Peyer's patch (tissue), 4 donors: ENCODE results near the gene PTAFR. TPM values are rescaled to one million over a fixed set of nuclear protein-coding genes. Genes with fewer than 3 reads are reported as not detected.

ENCODE experiments used
- DNase-seq, 3 donors: peaks; one replicate each; pipeline ENCODE4 v3.0.0-alpha.2; 2017 to 2019
- H3K27ac ChIP-seq, 4 donors: fragments of 200-600 bp; sonication (generic); one replicate each; pipeline ENCODE4 v1.5.1; 2016 to 2019
- H3K27me3 ChIP-seq, 2 donors: fragments of 200-600 bp; sonication (generic); one replicate each; pipeline ENCODE4 v1.5.1; 2019
- H3K36me3 ChIP-seq, 3 donors: fragments of 200-600 bp; sonication (generic); one replicate each; pipeline ENCODE4 v1.5.1; 2016 to 2019
- H3K4me1 ChIP-seq, 4 donors: fragments of 200-600 bp; sonication (generic); one replicate each; pipeline ENCODE4 v1.5.1; 2016 to 2019
- H3K4me3 ChIP-seq, 4 donors: fragments of 200-600 bp; sonication (generic); 1 replicate in 3 of 4; 2 replicates in 1 of 4; pipeline ENCODE4 v1.5.1; 2016 to 2019; ENCODE audit warnings: mild to moderate bottlenecking in 1 of 4
- H3K9me3 ChIP-seq, 4 donors: fragments of 200-600 bp; sonication (generic); one replicate each; pipeline ENCODE4 v1.5.1; 2016 to 2019; ENCODE audit warnings: mild to moderate bottlenecking in 1 of 4
- POLR2A ChIP-seq, 2 donors: fragments of 450-650 bp; IDR thresholded peaks; one replicate each; pipeline ENCODE4 v1.5.1; 2017; ENCODE audit warnings: antibody characterized with exemption in 2 of 2, mild to moderate bottlenecking in 2 of 2, moderate library complexity in 2 of 2
- total RNA-seq, 4 donors: library from RNA; depleted of rRNA; stranded (reverse); fragments of >200 nt; gene quantifications; one replicate each; pipeline ENCODE4 v1.1.0, GENCODE V29; 2016
- TF ChIP-seq, protein P1 (sequence below), 6 experiments: fragments of 450-650 bp in 4 of 6; fragments of 200-600 bp in 2 of 6; sonication (generic) in 1 of 6; IDR thresholded peaks; one replicate each; pipeline ENCODE4 v1.5.1; 2017 to 2019; ENCODE audit warnings: antibody characterized with exemption in 6 of 6, mild to moderate bottlenecking in 3 of 6, moderate library complexity in 1 of 6

The PTAFR gene
- total RNA-seq, 4 donors from 2014 or later, result 0.53 to 1.8 (median 1.7) TPM

DNA sequence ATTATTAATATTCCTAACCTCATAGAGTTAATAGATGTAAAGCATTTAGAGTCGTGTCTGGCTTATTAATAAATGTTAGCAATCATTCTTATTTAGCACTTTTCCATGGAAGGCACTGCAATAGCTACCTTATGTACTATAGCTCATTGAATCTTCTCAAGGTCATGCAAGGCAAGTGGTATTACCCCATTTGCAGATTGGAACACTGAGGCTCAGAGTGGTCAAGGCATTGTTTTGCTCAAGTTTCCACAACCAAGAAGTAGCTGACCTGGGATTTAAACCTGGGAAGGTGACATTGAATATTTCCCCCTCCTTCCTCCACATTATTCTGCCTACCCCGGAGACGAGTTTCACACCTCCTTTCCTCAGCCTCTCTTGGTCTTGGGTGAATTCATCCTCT, 50.3 kb downstream of the PTAFR start:
- Histone ChIP-seq H3K4me1 (no peaks in the 10 kb centered on the region), H3K27ac (peak overlapping the region in 1 of 4 donors; percentile 49), H3K36me3 (no peaks in the 10 kb centered on the region), H3K27me3 (no peaks in the 10 kb centered on the region), H3K9me3 (no peaks in the 10 kb centered on the region), H3K4me3 (no peak overlapping the region)
- no peak for DNase-seq
- no peak for TF ChIP-seq POLR2A (IDR thresholded peaks at IDR 0.05)
- TF ChIP-seq, protein P1, sequence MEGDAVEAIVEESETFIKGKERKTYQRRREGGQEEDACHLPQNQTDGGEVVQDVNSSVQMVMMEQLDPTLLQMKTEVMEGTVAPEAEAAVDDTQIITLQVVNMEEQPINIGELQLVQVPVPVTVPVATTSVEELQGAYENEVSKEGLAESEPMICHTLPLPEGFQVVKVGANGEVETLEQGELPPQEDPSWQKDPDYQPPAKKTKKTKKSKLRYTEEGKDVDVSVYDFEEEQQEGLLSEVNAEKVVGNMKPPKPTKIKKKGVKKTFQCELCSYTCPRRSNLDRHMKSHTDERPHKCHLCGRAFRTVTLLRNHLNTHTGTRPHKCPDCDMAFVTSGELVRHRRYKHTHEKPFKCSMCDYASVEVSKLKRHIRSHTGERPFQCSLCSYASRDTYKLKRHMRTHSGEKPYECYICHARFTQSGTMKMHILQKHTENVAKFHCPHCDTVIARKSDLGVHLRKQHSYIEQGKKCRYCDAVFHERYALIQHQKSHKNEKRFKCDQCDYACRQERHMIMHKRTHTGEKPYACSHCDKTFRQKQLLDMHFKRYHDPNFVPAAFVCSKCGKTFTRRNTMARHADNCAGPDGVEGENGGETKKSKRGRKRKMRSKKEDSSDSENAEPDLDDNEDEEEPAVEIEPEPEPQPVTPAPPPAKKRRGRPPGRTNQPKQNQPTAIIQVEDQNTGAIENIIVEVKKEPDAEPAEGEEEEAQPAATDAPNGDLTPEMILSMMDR (IDR thresholded peaks at IDR 0.05), result no peak

DNA sequence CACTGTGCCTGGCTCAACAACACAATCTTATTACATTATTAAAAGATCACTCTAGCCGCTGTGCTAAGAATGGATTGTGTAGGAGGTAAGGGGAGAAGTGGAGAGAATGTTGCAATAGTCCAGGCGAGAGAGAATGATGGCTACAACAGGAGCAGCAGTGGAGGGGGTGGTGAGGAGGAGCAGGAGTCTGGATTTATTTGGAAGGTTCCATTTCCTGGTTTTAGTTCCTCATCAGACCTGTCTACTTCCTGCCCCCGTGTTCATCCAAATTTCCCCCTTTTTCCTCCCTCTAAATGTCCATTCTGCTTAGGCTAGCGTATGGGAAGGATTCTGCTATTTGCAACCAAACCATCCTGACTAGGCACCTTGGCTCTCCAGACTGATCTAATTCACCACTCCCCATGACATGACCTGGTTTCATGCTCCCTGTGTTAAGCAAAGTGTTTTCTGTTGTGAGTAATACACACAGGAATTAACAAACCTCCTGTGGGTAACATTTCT, 53.0 kb downstream of the PTAFR start:
- Histone ChIP-seq H3K36me3 (no peaks in the 10 kb centered on the region), H3K4me1 (no peaks in the 10 kb centered on the region), H3K4me3 (no peak overlapping the region), H3K27ac (no peak overlapping the region), H3K27me3 (no peaks in the 10 kb centered on the region), H3K9me3 (no peaks in the 10 kb centered on the region)
- DNase-seq, result no peak
- TF ChIP-seq, protein P1 (IDR thresholded peaks at IDR 0.05), result no peak
- no peak for TF ChIP-seq POLR2A (IDR thresholded peaks at IDR 0.05)

DNA sequence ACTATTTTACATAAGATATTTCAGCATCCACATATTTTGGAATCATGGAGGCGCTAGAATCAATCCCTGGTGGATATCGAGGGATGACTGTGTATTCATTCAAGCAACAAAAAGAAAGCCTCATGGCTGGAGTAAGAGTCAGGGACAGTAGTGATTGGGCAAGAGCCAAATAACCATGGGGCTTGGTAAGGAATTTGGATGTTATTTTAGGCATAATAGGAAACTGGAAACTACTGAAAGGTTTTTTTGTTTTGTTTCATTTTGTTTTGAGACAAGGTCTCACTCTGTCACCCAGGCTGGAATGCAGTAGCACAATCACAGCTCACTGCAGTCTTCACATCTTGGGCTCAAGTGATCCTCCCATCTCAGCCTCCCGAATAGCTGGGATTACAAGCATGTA, 54.3 kb downstream of the PTAFR start:
- H3K27me3 ChIP-seq, result no peaks in the 10 kb centered on the region
- no peaks in the 10 kb centered on the region for H3K9me3 ChIP-seq
- TF ChIP-seq, protein P1 (IDR thresholded peaks at IDR 0.05), result no peak
- no peak for TF ChIP-seq POLR2A (IDR thresholded peaks at IDR 0.05)

DNA sequence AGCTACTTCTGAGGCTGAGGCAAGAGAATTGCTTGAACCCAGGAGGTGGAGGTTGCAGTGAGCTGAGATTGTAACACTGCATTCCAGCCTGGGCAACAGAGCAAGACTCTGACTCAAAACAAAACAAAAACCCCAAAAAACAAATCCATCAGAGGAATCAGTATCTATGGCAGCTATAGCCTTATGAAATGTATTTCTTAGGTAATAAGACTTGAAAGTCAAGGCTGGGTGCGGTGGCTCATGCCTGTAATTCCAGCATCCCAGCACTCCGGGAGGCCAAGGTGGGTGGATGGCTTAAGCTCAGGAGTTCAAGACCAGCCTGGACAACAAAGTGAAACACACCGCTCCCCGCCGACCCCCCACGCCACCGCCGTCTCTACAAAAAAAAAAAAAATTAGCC, 56.9 kb downstream of the PTAFR start:
- DNase-seq, result no peak
- Histone ChIP-seq H3K27me3 (no peaks in the 10 kb centered on the region), H3K9me3 (no peaks in the 10 kb centered on the region), H3K36me3 (no peaks in the 10 kb centered on the region), H3K27ac (no peak overlapping the region), H3K4me3 (no peak overlapping the region), H3K4me1 (no peaks in the 10 kb centered on the region)
- no peak for TF ChIP-seq POLR2A (IDR thresholded peaks at IDR 0.05)
- TF ChIP-seq, protein P1 (IDR thresholded peaks at IDR 0.05), result no peak

More for the DNA sequence above, 54.3 kb downstream of the PTAFR start:
- H3K27ac ChIP-seq, result no peak overlapping the region
- H3K36me3 ChIP-seq, result no peaks in the 10 kb centered on the region
- no peaks in the 10 kb centered on the region for H3K4me1 ChIP-seq
- H3K4me3 ChIP-seq, result no peak overlapping the region
- DNase-seq, result no peak

DNA sequence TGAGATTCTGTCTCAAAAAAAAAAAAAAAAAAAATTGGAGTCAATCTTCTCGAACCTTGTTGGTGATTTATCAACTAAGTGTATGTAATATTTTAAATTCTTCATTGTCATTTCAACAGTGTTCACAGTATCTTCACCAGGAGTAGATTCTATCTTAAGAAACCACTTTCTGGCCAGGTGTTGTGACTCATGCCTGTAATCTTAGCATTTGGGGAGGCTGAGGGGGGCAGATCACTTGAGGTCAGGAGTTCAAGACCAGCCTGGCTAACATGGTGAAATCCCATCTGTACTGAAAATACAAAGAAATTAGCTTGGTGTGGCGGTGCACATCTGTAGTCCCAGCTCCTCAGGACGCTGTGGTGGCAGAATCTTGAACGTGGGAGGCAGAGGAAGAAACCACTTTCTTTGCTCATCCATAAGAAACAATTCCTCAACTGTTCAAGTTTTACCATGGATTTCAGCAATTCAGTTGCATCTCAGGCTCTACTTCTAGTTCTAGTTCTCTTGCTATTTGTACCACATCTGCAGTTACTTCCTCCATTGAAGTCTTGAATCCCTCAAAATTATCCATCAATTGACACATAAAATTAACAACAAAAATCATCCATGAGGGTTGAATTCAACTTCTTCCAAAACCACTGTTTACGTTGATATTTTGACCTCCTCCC, 57.7 kb downstream of the PTAFR start:
- Histone ChIP-seq H3K36me3 (no peaks in the 10 kb centered on the region), H3K9me3 (no peaks in the 10 kb centered on the region), H3K27me3 (no peaks in the 10 kb centered on the region), H3K4me1 (no peaks in the 10 kb centered on the region), H3K27ac (no peak overlapping the region), H3K4me3 (no peak overlapping the region)
- DNase-seq, result no peak
- TF ChIP-seq, protein P1 (IDR thresholded peaks at IDR 0.05), result no peak
- no peak for TF ChIP-seq POLR2A (IDR thresholded peaks at IDR 0.05)
